ENCODE data around the gene FAM216A. TPM values are rescaled to one million over a fixed set of nuclear protein-coding genes. Genes with fewer than 3 reads are reported as not detected.

FAM216A gene
- total and polyA plus RNA-seq, 9 of the 15 experiments (the other 6 are each of a cell fraction or from before 2014, with no cell fraction given) = 17.2 to 96.9 (median 48.5) TPM

DNA sequence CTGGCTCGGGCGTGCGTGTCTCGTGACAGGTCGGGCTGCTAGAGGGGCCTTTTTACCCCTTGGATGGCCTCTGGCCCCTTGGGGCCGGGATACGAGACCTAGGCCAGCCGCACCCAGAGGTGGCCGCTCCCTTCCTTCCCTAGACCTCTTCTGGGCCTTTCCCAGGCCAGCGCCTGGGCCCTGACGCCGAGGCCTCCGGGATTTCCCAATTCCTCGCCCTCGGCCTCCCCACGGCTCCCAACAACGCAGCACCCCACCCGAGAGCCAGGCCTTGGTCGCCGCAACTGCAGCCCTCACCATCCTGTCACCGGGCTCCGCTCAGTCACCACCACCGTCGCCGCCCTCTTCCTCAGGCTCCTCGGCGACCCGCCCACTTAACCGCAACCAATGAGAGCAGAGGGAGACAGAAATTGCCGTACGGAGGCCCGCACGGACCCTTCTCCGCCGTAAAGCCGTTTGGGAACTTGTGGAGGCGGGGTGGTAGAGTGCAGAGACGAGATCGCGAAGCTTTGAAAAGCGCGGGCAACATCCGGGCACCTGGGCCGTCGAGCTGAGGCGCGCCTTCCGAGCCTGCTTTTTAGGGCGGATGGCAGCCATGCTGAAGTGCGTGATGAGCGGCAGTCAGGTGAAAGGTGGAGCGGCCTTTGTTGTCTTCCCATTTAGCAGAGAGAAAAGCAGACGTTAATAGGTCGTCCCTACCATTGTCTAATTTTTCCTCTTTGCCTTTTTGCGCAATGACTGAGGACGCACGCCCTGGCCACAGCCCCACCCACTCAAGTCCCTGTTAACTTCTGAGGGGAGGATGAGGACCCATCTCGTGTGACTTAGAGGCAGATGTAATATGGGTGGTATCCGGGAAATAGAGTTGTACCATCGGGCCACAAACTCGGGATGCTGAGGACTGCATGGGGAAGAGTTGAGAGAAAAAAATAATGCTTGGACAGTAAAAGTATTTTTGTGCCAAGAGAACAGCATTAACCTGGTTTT, 33.4 kb downstream of the FAM216A start, which contains the start of the genes RAD9B and VPS29 (continued):
- TF ChIP-seq ETV1 (tag; conservative IDR thresholded peaks at IDR 0.05; ENCODE audit: low read depth) = peak; percentile 85
- no peak; the same call in 1 of the 2 replicates for TF ChIP-seq RFX5 (IDR thresholded peaks at IDR 0.05; ENCODE audit: low read depth, low read length)
- TF ChIP-seq SMAD4 (CRISPR knock-in tag; conservative IDR thresholded peaks at IDR 0.05) = peak; percentile 96
- TF ChIP-seq SMARCA5 (IDR thresholded peaks at IDR 0.05) = no peak
- peak; percentile 64; the same call in 1 of the 2 replicates for TF ChIP-seq ZNF263 (CRISPR knock-in tag; IDR thresholded peaks at IDR 0.05; ENCODE audit: borderline replicate concordance)
- TF ChIP-seq SIRT6 (IDR thresholded peaks at IDR 0.05; ENCODE audit: low read depth, low read length) = no peak
- peak; percentile 67; the same call in 1 of the 2 replicates for TF ChIP-seq ZNF324 (CRISPR knock-in tag; IDR thresholded peaks at IDR 0.05)
- TF ChIP-seq, protein P1, sequence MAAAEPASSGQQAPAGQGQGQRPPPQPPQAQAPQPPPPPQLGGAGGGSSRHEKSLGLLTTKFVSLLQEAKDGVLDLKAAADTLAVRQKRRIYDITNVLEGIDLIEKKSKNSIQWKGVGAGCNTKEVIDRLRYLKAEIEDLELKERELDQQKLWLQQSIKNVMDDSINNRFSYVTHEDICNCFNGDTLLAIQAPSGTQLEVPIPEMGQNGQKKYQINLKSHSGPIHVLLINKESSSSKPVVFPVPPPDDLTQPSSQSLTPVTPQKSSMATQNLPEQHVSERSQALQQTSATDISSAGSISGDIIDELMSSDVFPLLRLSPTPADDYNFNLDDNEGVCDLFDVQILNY (CRISPR knock-in tag; IDR thresholded peaks at IDR 0.05) = peak; percentile 97
- TF ChIP-seq, protein P2, sequence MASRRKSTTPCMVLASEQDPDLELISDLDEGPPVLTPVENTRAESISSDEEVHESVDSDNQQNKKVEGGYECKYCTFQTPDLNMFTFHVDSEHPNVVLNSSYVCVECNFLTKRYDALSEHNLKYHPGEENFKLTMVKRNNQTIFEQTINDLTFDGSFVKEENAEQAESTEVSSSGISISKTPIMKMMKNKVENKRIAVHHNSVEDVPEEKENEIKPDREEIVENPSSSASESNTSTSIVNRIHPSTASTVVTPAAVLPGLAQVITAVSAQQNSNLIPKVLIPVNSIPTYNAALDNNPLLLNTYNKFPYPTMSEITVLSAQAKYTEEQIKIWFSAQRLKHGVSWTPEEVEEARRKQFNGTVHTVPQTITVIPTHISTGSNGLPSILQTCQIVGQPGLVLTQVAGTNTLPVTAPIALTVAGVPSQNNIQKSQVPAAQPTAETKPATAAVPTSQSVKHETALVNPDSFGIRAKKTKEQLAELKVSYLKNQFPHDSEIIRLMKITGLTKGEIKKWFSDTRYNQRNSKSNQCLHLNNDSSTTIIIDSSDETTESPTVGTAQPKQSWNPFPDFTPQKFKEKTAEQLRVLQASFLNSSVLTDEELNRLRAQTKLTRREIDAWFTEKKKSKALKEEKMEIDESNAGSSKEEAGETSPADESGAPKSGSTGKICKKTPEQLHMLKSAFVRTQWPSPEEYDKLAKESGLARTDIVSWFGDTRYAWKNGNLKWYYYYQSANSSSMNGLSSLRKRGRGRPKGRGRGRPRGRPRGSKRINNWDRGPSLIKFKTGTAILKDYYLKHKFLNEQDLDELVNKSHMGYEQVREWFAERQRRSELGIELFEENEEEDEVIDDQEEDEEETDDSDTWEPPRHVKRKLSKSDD (conservative IDR thresholded peaks at IDR 0.05; ENCODE audit: low read length) = no peak
- peak; percentile 98 for TF ChIP-seq PHF8 (IDR thresholded peaks at IDR 0.05; ENCODE audit: borderline replicate concordance, low read length)
- TF ChIP-seq DPF2 (IDR thresholded peaks at IDR 0.05) = peak; percentile 55; the same call in 1 of the 2 replicates
- peak; percentile 71; the same call in 1 of the 2 replicates for TF ChIP-seq ZNF354B (CRISPR knock-in tag; IDR thresholded peaks at IDR 0.05)
- TF ChIP-seq CHAMP1 (IDR thresholded peaks at IDR 0.05) = peak; percentile 91
- peak; percentile 63; the same call in 1 of the 2 replicates for TF ChIP-seq ZNF143 (CRISPR knock-in tag; IDR thresholded peaks at IDR 0.05)
- no peak for TF ChIP-seq USF2 (CRISPR knock-in tag; IDR thresholded peaks at IDR 0.05)
- no peak for TF ChIP-seq ZKSCAN3 (CRISPR knock-in tag; IDR thresholded peaks at IDR 0.05)
- TF ChIP-seq SAP30 (IDR thresholded peaks at IDR 0.05; ENCODE audit: borderline replicate concordance, insufficient read depth, low read depth, low read length, poor library complexity, severe bottlenecking) = peak; percentile 61
- peak; percentile 70 for TF ChIP-seq ZNF79 (CRISPR knock-in tag; IDR thresholded peaks at IDR 0.05; ENCODE audit: low read depth)
- TF ChIP-seq POU5F1 (IDR thresholded peaks at IDR 0.05; ENCODE audit: borderline replicate concordance, low read depth, low read length, partially characterized antibody) = peak; percentile 99
- TF ChIP-seq BRCA1 (IDR thresholded peaks at IDR 0.05) = no peak
- no peak for TF ChIP-seq BRCA1 (CRISPR knock-in tag; IDR thresholded peaks at IDR 0.05)

Measured in K562 (cell line).